ENCODE results near the gene KDSR.

The KDSR gene

GRCh38 chr18:63293935-63294334, 73.1 kb downstream of the KDSR start:
- H3K9ac ChIP-seq (ENCODE audit: insufficient read length, low read depth), result no peak overlapping the region
- TF ChIP-seq SUZ12 (IDR thresholded peaks at IDR 0.05; ENCODE audit: extremely low read depth, insufficient read depth, insufficient read length) (no peak), YY1 (IDR thresholded peaks at IDR 0.05; ENCODE audit: insufficient read depth, insufficient read length) (no peak), ZNF274 (IDR thresholded peaks at IDR 0.05; ENCODE audit: low read depth, low read length) (no peak)
- no peaks in the 10 kb centered on the region for H3K27me3 ChIP-seq (ENCODE audit: insufficient read depth, insufficient read length)
- H3K36me3 ChIP-seq (ENCODE audit: insufficient read depth, insufficient read length, low read length), result no peaks in the 10 kb centered on the region
- H3K4me3 ChIP-seq (ENCODE audit: insufficient read length, low read depth), result no peak overlapping the region
- DNase-seq (ENCODE audit: low read depth, low spot score), result no peak
- H3K9me3 ChIP-seq (ENCODE audit: insufficient read depth, low read length), result no peaks in the 10 kb centered on the region
- H3K4me1 ChIP-seq (ENCODE audit: insufficient read depth, insufficient read length), result no peaks in the 10 kb centered on the region

GRCh38 chr18:63292831-63293683, 73.9 kb downstream of the KDSR start:
- TF ChIP-seq SUZ12 (IDR thresholded peaks at IDR 0.05; ENCODE audit: extremely low read depth, insufficient read depth, insufficient read length) (no peak), YY1 (IDR thresholded peaks at IDR 0.05; ENCODE audit: insufficient read depth, insufficient read length) (no peak), ZNF274 (IDR thresholded peaks at IDR 0.05; ENCODE audit: low read depth, low read length) (no peak)

GRCh38 chr18:63291278-63291677, 75.7 kb downstream of the KDSR start:
- Histone ChIP-seq H3K9me3 (ENCODE audit: insufficient read depth, low read length) (no peaks in the 10 kb centered on the region), H3K36me3 (ENCODE audit: insufficient read depth, insufficient read length, low read length) (no peaks in the 10 kb centered on the region), H3K27me3 (ENCODE audit: insufficient read depth, insufficient read length) (no peaks in the 10 kb centered on the region), H3K4me1 (ENCODE audit: insufficient read depth, insufficient read length) (no peaks in the 10 kb centered on the region), H3K9ac (ENCODE audit: insufficient read length, low read depth) (no peak overlapping the region), H3K4me3 (ENCODE audit: insufficient read length, low read depth) (no peak overlapping the region)
- TF ChIP-seq YY1 (IDR thresholded peaks at IDR 0.05; ENCODE audit: insufficient read depth, insufficient read length) (no peak), SUZ12 (IDR thresholded peaks at IDR 0.05; ENCODE audit: extremely low read depth, insufficient read depth, insufficient read length) (no peak)
- no peak for DNase-seq (ENCODE audit: low read depth, low spot score)

More at GRCh38 chr18:63292831-63293683, 73.9 kb downstream of the KDSR start:
- Histone ChIP-seq H3K36me3 (ENCODE audit: insufficient read depth, insufficient read length, low read length) (no peaks in the 10 kb centered on the region), H3K4me3 (ENCODE audit: insufficient read length, low read depth) (no peak overlapping the region), H3K27me3 (ENCODE audit: insufficient read depth, insufficient read length) (no peaks in the 10 kb centered on the region), H3K9me3 (ENCODE audit: insufficient read depth, low read length) (no peaks in the 10 kb centered on the region), H3K4me1 (ENCODE audit: insufficient read depth, insufficient read length) (no peaks in the 10 kb centered on the region), H3K9ac (ENCODE audit: insufficient read length, low read depth) (no peak overlapping the region)
- no peak for DNase-seq (ENCODE audit: low read depth, low spot score)

- H3K36me3 ChIP-seq (ENCODE audit: insufficient read depth, insufficient read length, low read length), result no peaks in the 10 kb centered on the region
- TF ChIP-seq SUZ12 (IDR thresholded peaks at IDR 0.05; ENCODE audit: extremely low read depth, insufficient read depth, insufficient read length) (no peak), YY1 (IDR thresholded peaks at IDR 0.05; ENCODE audit: insufficient read depth, insufficient read length) (no peak), ZNF274 (IDR thresholded peaks at IDR 0.05; ENCODE audit: low read depth, low read length) (no peak)
- no peak overlapping the region for H3K9ac ChIP-seq (ENCODE audit: insufficient read length, low read depth)
- no peaks in the 10 kb centered on the region for H3K27me3 ChIP-seq (ENCODE audit: insufficient read depth, insufficient read length)
- no peaks in the 10 kb centered on the region for H3K9me3 ChIP-seq (ENCODE audit: insufficient read depth, low read length)
- H3K4me1 ChIP-seq (ENCODE audit: insufficient read depth, insufficient read length), result no peaks in the 10 kb centered on the region
- H3K4me3 ChIP-seq (ENCODE audit: insufficient read length, low read depth), result no peak overlapping the region
- no peak for DNase-seq (ENCODE audit: low read depth, low spot score)
These were observed 76.2 kb downstream of the KDSR start for GRCh38 chr18:63290821-63291200.

GRCh38 chr18:63290166-63290820, 76.7 kb downstream of the KDSR start:
- TF ChIP-seq ZNF274 (IDR thresholded peaks at IDR 0.05; ENCODE audit: low read depth, low read length) (no peak), SUZ12 (IDR thresholded peaks at IDR 0.05; ENCODE audit: extremely low read depth, insufficient read depth, insufficient read length) (no peak), YY1 (IDR thresholded peaks at IDR 0.05; ENCODE audit: insufficient read depth, insufficient read length) (no peak)
- Histone ChIP-seq H3K4me3 (ENCODE audit: insufficient read length, low read depth) (no peak overlapping the region), H3K4me1 (ENCODE audit: insufficient read depth, insufficient read length) (no peaks in the 10 kb centered on the region), H3K9ac (ENCODE audit: insufficient read length, low read depth) (no peak overlapping the region), H3K9me3 (ENCODE audit: insufficient read depth, low read length) (no peaks in the 10 kb centered on the region), H3K36me3 (ENCODE audit: insufficient read depth, insufficient read length, low read length) (no peaks in the 10 kb centered on the region), H3K27me3 (ENCODE audit: insufficient read depth, insufficient read length) (no peaks in the 10 kb centered on the region)
- no peak for DNase-seq (ENCODE audit: low read depth, low spot score)

GRCh38 chr18:63288311-63288710, 78.7 kb downstream of the KDSR start:
- Histone ChIP-seq H3K4me1 (ENCODE audit: insufficient read depth, insufficient read length) (no peaks in the 10 kb centered on the region), H3K9ac (ENCODE audit: insufficient read length, low read depth) (no peak overlapping the region), H3K36me3 (ENCODE audit: insufficient read depth, insufficient read length, low read length) (no peaks in the 10 kb centered on the region), H3K9me3 (ENCODE audit: insufficient read depth, low read length) (no peaks in the 10 kb centered on the region), H3K4me3 (ENCODE audit: insufficient read length, low read depth) (no peak overlapping the region), H3K27me3 (ENCODE audit: insufficient read depth, insufficient read length) (no peaks in the 10 kb centered on the region)
- no peak for TF ChIP-seq ZNF274 (IDR thresholded peaks at IDR 0.05; ENCODE audit: low read depth, low read length)
- TF ChIP-seq YY1 (IDR thresholded peaks at IDR 0.05; ENCODE audit: insufficient read depth, insufficient read length), result no peak
- TF ChIP-seq SUZ12 (IDR thresholded peaks at IDR 0.05; ENCODE audit: extremely low read depth, insufficient read depth, insufficient read length), result no peak
- no peak for DNase-seq (ENCODE audit: low read depth, low spot score)

- H3K4me3 ChIP-seq (ENCODE audit: insufficient read length, low read depth), result no peak overlapping the region
- H3K9ac ChIP-seq (ENCODE audit: insufficient read length, low read depth), result no peak overlapping the region
- no peaks in the 10 kb centered on the region for H3K27me3 ChIP-seq (ENCODE audit: insufficient read depth, insufficient read length)
- no peaks in the 10 kb centered on the region for H3K4me1 ChIP-seq (ENCODE audit: insufficient read depth, insufficient read length)
- no peaks in the 10 kb centered on the region for H3K9me3 ChIP-seq (ENCODE audit: insufficient read depth, low read length)
- no peak for TF ChIP-seq YY1 (IDR thresholded peaks at IDR 0.05; ENCODE audit: insufficient read depth, insufficient read length)
- no peaks in the 10 kb centered on the region for H3K36me3 ChIP-seq (ENCODE audit: insufficient read depth, insufficient read length, low read length)
- no peak for DNase-seq (ENCODE audit: low read depth, low spot score)
These were observed 79.2 kb downstream of the KDSR start for GRCh38 chr18:63287691-63288220.

Data from NT2/D1 (cell line).